ENCODE measurements around the gene LIMD2. TPM values are rescaled to one million over a fixed set of nuclear protein-coding genes. Genes with fewer than 3 reads are reported as not detected.

LIMD2 gene
- total and polyA plus RNA-seq, 12 donors: 1.8 to 30.6 (median 3.7) TPM

- intact Hi-C loops (cut with DNase I): loop anchor here in 2 of 10 donors (10.0 kb wide), 3 partner anchors 74 to 274 kb away; partner anchors contain the start of gene MAP3K3 (in 1 of the 2)
- 62 to 70% methylated on average over 24 of the region's 24 CpGs for WGBS, 2 donors
- Histone ChIP-seq H3K9me3 (no peaks in the 10 kb centered on the region), H3K4me3 (peak overlapping the region in 8 of 10 donors; percentile 52 to 77 (median 58)), H3K27ac (peak overlapping the region in 7 of 10 donors; percentile 25 to 95 (median 77)), H3K27me3 (no peaks in the 10 kb centered on the region), H3K36me3 (peaks cover 0 to 59% (median 15%) of the 10 kb centered on the region in 9 donors), H3K4me1 (peaks cover 8 to 76% (median 31%) of the 10 kb centered on the region in 9 donors)
- ATAC-seq (peak in 1 of 8 donors; percentile 9), DNase-seq (no peak)
- no peak for TF ChIP-seq CTCF (IDR thresholded peaks at IDR 0.05)
Observed at GRCh38 chr17:63698381-63698885, 1.5 kb downstream of the LIMD2 start.

GRCh38 chr17:63697341-63698286, 2.3 kb downstream of the LIMD2 start:
- Histone ChIP-seq H3K36me3 (peaks cover 0 to 59% (median 23%) of the 10 kb centered on the region in 9 donors), H3K27me3 (no peaks in the 10 kb centered on the region), H3K4me3 (peak overlapping the region in 6 of 10 donors; percentile 52 to 77 (median 60)), H3K9me3 (no peaks in the 10 kb centered on the region), H3K4me1 (peaks cover 8 to 68% (median 31%) of the 10 kb centered on the region in 9 donors), H3K27ac (peak overlapping the region in 5 of 10 donors; percentile 2 to 95 (median 82))
- ATAC-seq (peak in 6 of 8 donors; percentile 1 to 32 (median 16)), DNase-seq (peak; percentile 34 to 55)
- TF ChIP-seq CTCF (IDR thresholded peaks at IDR 0.05): peak in 8 of 9 donors; percentile 20 to 71 (median 43)
- intact Hi-C loops (cut with DNase I): loop anchor here in 2 of 10 donors (10.0 kb wide), 3 partner anchors 73 to 273 kb away; partner anchors contain the start of gene MAP3K3 (in 1 of the 2)
- WGBS, 2 donors: 75 to 76% methylated on average over 22 of the region's 22 CpGs

GRCh38 chr17:63696381-63696961, 3.5 kb downstream of the LIMD2 start:
- Histone ChIP-seq H3K4me1 (peaks cover 8 to 58% (median 29%) of the 10 kb centered on the region in 9 donors), H3K27ac (peak overlapping the region in 6 of 10 donors; percentile 4 to 95 (median 34)), H3K27me3 (no peaks in the 10 kb centered on the region), H3K9me3 (no peaks in the 10 kb centered on the region), H3K4me3 (peak overlapping the region in 1 of 10 donors; percentile 77), H3K36me3 (peaks cover 0 to 70% (median 35%) of the 10 kb centered on the region in 9 donors)
- no peak for DNase-seq
- TF ChIP-seq CTCF (IDR thresholded peaks at IDR 0.05): peak; percentile 6 to 60 (median 44)
- peak in 1 of 8 donors; percentile 25 for ATAC-seq
- 65% methylated on average over 9 of the region's 9 CpGs for WGBS, 2 donors
- intact Hi-C loops (cut with DNase I): loop anchor here in 2 of 10 donors (10.0 kb wide), 3 partner anchors 72 to 272 kb away; partner anchors contain the start of gene MAP3K3 (in 1 of the 2)
